ENCODE results near the gene TEF.

GRCh38 chr22:41429951-41430332, 48.2 kb downstream of the TEF start:
- TF ChIP-seq CTCF (optimal IDR thresholded peaks at IDR 0.05 in 1 of 3, IDR thresholded peaks at IDR 0.05 in 1 of 3, conservative IDR thresholded peaks at IDR 0.05 in 1 of 3; ENCODE audit: extremely low read depth in 1 of 3, insufficient read depth in 2 of 3, low read length in 3 of 3) (no peak), EZH2 (IDR thresholded peaks at IDR 0.05; ENCODE audit: low read length) (no peak)
